GM12878 (cell line): ENCODE measurements around the gene RARRES1. TPM values are rescaled to one million over a fixed set of nuclear protein-coding genes. Genes with fewer than 3 reads are reported as not detected.

Experiments
- ATAC-seq: fragments of 200-7000 bp; cut with Tn5 transposase; 3 replicates; pipeline ENCODE4 v1.9.1; 2020; ENCODE audit warnings: mild to moderate bottlenecking, moderate library complexity
- BruUV-seq: library from RNA; stranded (reverse); fragments of 400-500 nt; replicated peaks from 2 replicates; lab custom pipeline; 2021; lab: Mats Ljungman, UMichigan
- CTCF ChIA-PET: fragments of 300-600 bp; sonication (Branson Sonifier 250); formaldehyde crosslinking; extraction: SDS; loops from one replicate; lab custom pipeline; 2021; ENCODE audit warnings: inconsistent platforms; lab: Yijun Ruan, JAX
- POLR2A ChIA-PET: fragments of 350-600 bp; formaldehyde crosslinking; extraction: SDS; loops from one replicate; lab custom pipeline; 2021; ENCODE audit warnings: inconsistent platforms; lab: Charles Lee
- RAD21 ChIA-PET: fragments of 300-600 bp; sonication (Branson Sonifier 250); formaldehyde crosslinking; loops from one replicate; lab custom pipeline; 2023; ENCODE audit warnings: antibody characterized with exemption; ENCODE audit not compliant: unreplicated experiment; lab: Charles Lee
- SMC1A ChIA-PET: fragments of 300-600 bp; sonication (Branson Sonifier 250); formaldehyde crosslinking; loops from one replicate; lab custom pipeline; 2023; ENCODE audit not compliant: unreplicated experiment, uncharacterized antibody; lab: Charles Lee
- DNase-seq: peaks from one replicate; pipeline ENCODE4 v3.0.0-alpha.2; 2011; ENCODE audit warnings: low read depth, low spot score
- FAIRE-seq: peaks from 3 replicates; lab custom pipeline; 2011; peaks lifted over from hg19 to GRCh38; lab: Jason Lieb, UNC
- H2AFZ ChIP-seq: 2 replicates; pipeline ENCODE4 v1.6.0; 2011; ENCODE audit warnings: low read depth, low read length, control low read depth; ENCODE audit not compliant: control insufficient read depth
- H3K27ac ChIP-seq: 2 replicates; pipeline ENCODE4 v1.5.1; 2011; ENCODE audit warnings: control low read depth; ENCODE audit not compliant: control insufficient read depth, insufficient read depth
- H3K27me3 ChIP-seq, 2 experiments: replicated peaks in 1 of 2; 2 replicates each; pipeline versions ENCODE4 v1.6.0 to v1.6.1; 2011; ENCODE audit warnings: low read length in 1 of 2; ENCODE audit not compliant: control insufficient read depth in 2 of 2, insufficient read depth in 2 of 2
- H3K36me3 ChIP-seq, 2 experiments: 2 replicates each; pipeline ENCODE4 v1.5.1; 2011; ENCODE audit warnings: low read length in 1 of 2; ENCODE audit not compliant: control insufficient read depth in 2 of 2, insufficient read depth in 2 of 2
- H3K4me1 ChIP-seq: 2 replicates; pipeline ENCODE4 v1.6.1; 2011; ENCODE audit warnings: mild to moderate bottlenecking, low read length, moderate library complexity, mixed read lengths; ENCODE audit not compliant: control insufficient read depth, insufficient read depth
- H3K4me2 ChIP-seq: 2 replicates; pipeline ENCODE4 v1.6.0; 2011; ENCODE audit warnings: control low read depth; ENCODE audit not compliant: control insufficient read depth, insufficient read depth
- H3K4me3 ChIP-seq: fragments of 200-600 bp; sonication (generic); 2 replicates; pipeline ENCODE4 v1.5.1; 2016
- H3K79me2 ChIP-seq: 2 replicates; pipeline ENCODE4 v1.6.0; 2011; ENCODE audit warnings: low read length; ENCODE audit not compliant: control insufficient read depth, insufficient read depth
- H3K9ac ChIP-seq: 2 replicates; pipeline ENCODE4 v1.8.0; 2011; ENCODE audit warnings: low read length, control low read depth, mixed read lengths; ENCODE audit not compliant: control insufficient read depth, insufficient read depth
- H3K9me3 ChIP-seq: replicated peaks from 3 replicates; pipeline ENCODE4 v1.5.1; 2011; ENCODE audit warnings: mild to moderate bottlenecking, low read length; ENCODE audit not compliant: control insufficient read depth, insufficient read depth
- H4K20me1 ChIP-seq: 2 replicates; pipeline ENCODE4 v1.6.0; 2011; ENCODE audit not compliant: control insufficient read depth, insufficient read depth
- POLR2AphosphoS2 ChIP-seq: IDR thresholded peaks from 2 replicates; pipeline ENCODE4 v1.6.1; 2011; ENCODE audit warnings: low read depth, mild to moderate bottlenecking, low read length, improper control_type of control experiment, moderate library complexity
- SUZ12 ChIP-seq: fragments of 200-600 bp; sonication (generic); IDR thresholded peaks from one replicate; pipeline ENCODE4 v1.6.1; 2018; ENCODE audit warnings: antibody characterized with exemption, mild to moderate bottlenecking; ENCODE audit not compliant: unreplicated experiment
- WGBS: methylation state at CpG from one replicate; pipeline ENCODE4 v1.1.6; 2016; ENCODE audit warnings: low lambda C conversion rate; ENCODE audit not compliant: insufficient replicate concordance, insufficient coverage; ENCODE audit errors: missing lambda C conversion rate; 5-methylcytosine and 5-hydroxymethylcytosine counted together
- in situ Hi-C: fragments of 300-500 bp; cut with MboI; formaldehyde crosslinking; loops from 9 replicates; pipeline ENCODE4 v1.14.3; 2018; ENCODE audit warnings: mixed read lengths
- intact Hi-C: fragments of 100-400 bp; cut with micrococcal nuclease; formaldehyde crosslinking; loops from one replicate; pipeline ENCODE4 v1.14.2; 2022; ENCODE audit not compliant: unreplicated experiment
- polyA plus RNA-seq, 11 experiments: library from polyadenylated mRNA; depleted of rRNA in 4 of 11; unstranded in 6 of 11; stranded (reverse) in 5 of 11; fragments of >200 nt; fragmentation: Nextera tagmentation in 4 of 11; fragmentation: Illumina TruSeq in 1 of 11; extraction: Ambion mirVana in 4 of 11; extraction: Trizol in 1 of 11; gene quantifications; 1 replicate in 1 of 11; 2 replicates in 10 of 11; pipeline versions ENCODE4 v1.2.1 to v1.2.3, GENCODE V29; 2011 to 2016; ENCODE audit warnings: inconsistent platforms in 2 of 11, missing spikeins in 2 of 11, low read depth in 1 of 11
- total RNA-seq, 4 experiments: library from RNA; depleted of rRNA in 3 of 4; stranded (reverse); fragments of >200 nt in 3 of 4; fragmentation: Illumina TruSeq in 1 of 4; extraction: Trizol in 1 of 4; gene quantifications; 2 replicates each; pipeline versions ENCODE4 v1.2.1 to v1.2.3, GENCODE V29; 2013 to 2021
- TF ChIP-seq, protein P1 (sequence below): fragments of 450-650 bp; IDR thresholded peaks from 2 replicates; pipeline ENCODE4 v1.6.1; 2016; ENCODE audit warnings: mild to moderate bottlenecking
- TF ChIP-seq, protein P2 (sequence below), 3 experiments: IDR thresholded peaks in 2 of 3; conservative IDR thresholded peaks in 1 of 3; 2 replicates each; pipeline ENCODE4 v1.5.1; 2011; ENCODE audit warnings: low read depth in 3 of 3, low read length in 3 of 3, mild to moderate bottlenecking in 3 of 3, control low read depth in 2 of 3, moderate library complexity in 2 of 3, inconsistent platforms in 1 of 3, mixed read lengths in 1 of 3; ENCODE audit not compliant: control insufficient read depth in 2 of 3, insufficient read depth in 1 of 3; ENCODE audit errors: extremely low read depth in 1 of 3

Gene RARRES1
- total and polyA plus RNA-seq, 10 of the 15 experiments (the other 5 are each of a cell fraction or from before 2014, with no cell fraction given), result 0.02 to 0.83 (median 0.63) TPM; not detected in 7

DNA sequence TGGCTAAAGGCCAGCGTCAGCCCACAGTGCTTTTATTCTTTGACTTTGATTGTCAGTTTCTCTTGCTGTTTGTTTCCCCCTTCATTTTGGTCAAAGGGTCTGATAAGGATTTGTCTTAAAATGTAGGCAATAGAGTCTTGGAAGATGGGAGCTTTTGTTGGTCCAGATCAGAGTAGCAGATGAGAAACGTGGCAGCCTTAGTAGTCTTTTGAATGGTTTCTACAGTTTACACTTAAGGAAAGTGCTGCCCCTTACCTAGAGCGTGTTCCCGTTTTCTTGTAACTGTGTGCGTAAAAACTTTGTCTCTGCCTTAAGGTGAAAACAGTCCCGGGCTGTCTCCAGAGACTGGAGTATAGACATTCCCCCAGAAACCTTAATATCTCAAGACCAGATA lies 60.4 kb downstream of the RARRES1 start:
- SMC1A ChIA-PET, result interaction anchor here (1.3 to 1.6 kb wide), 2 partner anchors 27 to 30 kb away, joined by 3 to 4 read pairs; no protein-coding TSS in a partner anchor
- Histone ChIP-seq H3K9ac (peak overlapping the region; percentile 85), H3K27me3 (no peaks in the 10 kb centered on the region), H3K36me3 (peaks cover 0 to 11% of the 10 kb centered on the region in 2 experiments; a peak in 2 of 4 replicates), H3K79me2 (peaks cover 4% of the 10 kb centered on the region), H3K27ac (peak overlapping the region; percentile 75), H4K20me1 (no peaks in the 10 kb centered on the region), H3K4me1 (peaks cover 4% of the 10 kb centered on the region; the same call in 1 of the 2 replicates), H3K4me2 (peak overlapping the region; percentile 95), H3K4me3 (peak overlapping the region; percentile 78), H3K9me3 (no peaks in the 10 kb centered on the region), H2AFZ (peak overlapping the region; percentile 93)
- in situ Hi-C loops (no loop called here), intact Hi-C loops (loop anchor here (5.0 kb wide), 1 partner anchor 120 kb away; no protein-coding TSS in a partner anchor)
- no peak for FAIRE-seq
- TF ChIP-seq SUZ12 (no peak), POLR2AphosphoS2 (no peak)
- TF ChIP-seq, protein P1, sequence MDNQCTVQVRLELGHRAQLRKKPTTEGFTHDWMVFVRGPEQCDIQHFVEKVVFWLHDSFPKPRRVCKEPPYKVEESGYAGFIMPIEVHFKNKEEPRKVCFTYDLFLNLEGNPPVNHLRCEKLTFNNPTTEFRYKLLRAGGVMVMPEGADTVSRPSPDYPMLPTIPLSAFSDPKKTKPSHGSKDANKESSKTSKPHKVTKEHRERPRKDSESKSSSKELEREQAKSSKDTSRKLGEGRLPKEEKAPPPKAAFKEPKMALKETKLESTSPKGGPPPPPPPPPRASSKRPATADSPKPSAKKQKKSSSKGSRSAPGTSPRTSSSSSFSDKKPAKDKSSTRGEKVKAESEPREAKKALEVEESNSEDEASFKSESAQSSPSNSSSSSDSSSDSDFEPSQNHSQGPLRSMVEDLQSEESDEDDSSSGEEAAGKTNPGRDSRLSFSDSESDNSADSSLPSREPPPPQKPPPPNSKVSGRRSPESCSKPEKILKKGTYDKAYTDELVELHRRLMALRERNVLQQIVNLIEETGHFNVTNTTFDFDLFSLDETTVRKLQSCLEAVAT, result peak; percentile 16; the same call in 1 of the 2 replicates
- TF ChIP-seq, protein P2, sequence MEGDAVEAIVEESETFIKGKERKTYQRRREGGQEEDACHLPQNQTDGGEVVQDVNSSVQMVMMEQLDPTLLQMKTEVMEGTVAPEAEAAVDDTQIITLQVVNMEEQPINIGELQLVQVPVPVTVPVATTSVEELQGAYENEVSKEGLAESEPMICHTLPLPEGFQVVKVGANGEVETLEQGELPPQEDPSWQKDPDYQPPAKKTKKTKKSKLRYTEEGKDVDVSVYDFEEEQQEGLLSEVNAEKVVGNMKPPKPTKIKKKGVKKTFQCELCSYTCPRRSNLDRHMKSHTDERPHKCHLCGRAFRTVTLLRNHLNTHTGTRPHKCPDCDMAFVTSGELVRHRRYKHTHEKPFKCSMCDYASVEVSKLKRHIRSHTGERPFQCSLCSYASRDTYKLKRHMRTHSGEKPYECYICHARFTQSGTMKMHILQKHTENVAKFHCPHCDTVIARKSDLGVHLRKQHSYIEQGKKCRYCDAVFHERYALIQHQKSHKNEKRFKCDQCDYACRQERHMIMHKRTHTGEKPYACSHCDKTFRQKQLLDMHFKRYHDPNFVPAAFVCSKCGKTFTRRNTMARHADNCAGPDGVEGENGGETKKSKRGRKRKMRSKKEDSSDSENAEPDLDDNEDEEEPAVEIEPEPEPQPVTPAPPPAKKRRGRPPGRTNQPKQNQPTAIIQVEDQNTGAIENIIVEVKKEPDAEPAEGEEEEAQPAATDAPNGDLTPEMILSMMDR (IDR thresholded peaks at IDR 0.05 in 2 of 3, conservative IDR thresholded peaks at IDR 0.05 in 1 of 3; ENCODE audit: control insufficient read depth in 2 of 3, extremely low read depth in 1 of 3, insufficient read depth in 1 of 3, low read depth in 3 of 3, low read length in 3 of 3), result no peak
- WGBS, result 6% methylated on average over 6 of the region's 6 CpGs
- CTCF ChIA-PET, result interaction anchor here (0.7 to 5.9 kb wide), 8 partner anchors 8 to 129 kb away, joined by 3 to 60 read pairs (median 5); partner anchors contain the start of gene GFM1
- POLR2A ChIA-PET, result interaction anchor here (1.2 kb wide), 2 partner anchors 11 to 27 kb away, joined by 3 to 5 read pairs; partner anchors contain the start of gene GFM1
- no TSS peak for BruUV-seq
- ATAC-seq, result peak; percentile 28
- RAD21 ChIA-PET, result interaction anchor here (0.6 to 0.7 kb wide), 2 partner anchors 117 to 120 kb away, joined by 3 read pairs; no protein-coding TSS in a partner anchor
- DNase-seq, result peak; percentile 7
